Osteoblast (primary cell): ENCODE results near the gene AKT1S1. TPM values are rescaled to one million over a fixed set of nuclear protein-coding genes. Genes with fewer than 3 reads are reported as not detected.

ENCODE experiments used
- DNase-seq: peaks from one replicate; pipeline ENCODE4 v3.0.0; 2011; ENCODE audit warnings: low spot score, mixed read lengths; ENCODE audit not compliant: insufficient read length; ENCODE audit errors: missing footprints
- H2AFZ ChIP-seq: 2 replicates; pipeline ENCODE4 v1.6.0; 2011; ENCODE audit warnings: mild to moderate bottlenecking, low read length
- H3K27ac ChIP-seq: 2 replicates; pipeline ENCODE4 v1.5.1; 2011; ENCODE audit warnings: mild to moderate bottlenecking, low read depth, low read length, moderate library complexity
- H3K27me3 ChIP-seq: 2 replicates; pipeline ENCODE4 v1.6.0; 2012; ENCODE audit warnings: mild to moderate bottlenecking, control low read depth, inconsistent platforms, low read length, moderate library complexity; ENCODE audit not compliant: insufficient read depth
- H3K36me3 ChIP-seq: 2 replicates; pipeline ENCODE4 v1.5.1; 2011; ENCODE audit warnings: mild to moderate bottlenecking, low read length, control low read depth, moderate library complexity; ENCODE audit not compliant: insufficient read depth
- H3K4me1 ChIP-seq: 2 replicates; pipeline ENCODE4 v1.5.1; 2011; ENCODE audit warnings: mild to moderate bottlenecking, low read length, control low read depth, moderate library complexity; ENCODE audit not compliant: insufficient read depth
- H3K4me2 ChIP-seq: 2 replicates; pipeline ENCODE4 v1.6.0; 2011; ENCODE audit warnings: mild to moderate bottlenecking, low read length; ENCODE audit not compliant: insufficient read depth
- H3K4me3 ChIP-seq: fragments of 200-600 bp; sonication (generic); 3 replicates; pipeline ENCODE4 v1.5.1; 2012; ENCODE audit warnings: mild to moderate bottlenecking, low read length, inconsistent platforms; ENCODE audit not compliant: insufficient read depth
- H3K79me2 ChIP-seq: 2 replicates; pipeline ENCODE4 v1.6.0; 2012; ENCODE audit warnings: mild to moderate bottlenecking, low read length, control low read depth, inconsistent platforms; ENCODE audit not compliant: insufficient read depth
- H3K9me3 ChIP-seq: 2 replicates; pipeline ENCODE4 v1.5.1; 2011; ENCODE audit warnings: low read depth, low read length, control low read depth
- H4K20me1 ChIP-seq: 2 replicates; pipeline ENCODE4 v1.6.0; 2012; ENCODE audit warnings: mild to moderate bottlenecking, low read length, control low read depth; ENCODE audit not compliant: insufficient read depth
- CTCF ChIP-seq: IDR thresholded peaks from 2 replicates; pipeline ENCODE4 v1.5.1; 2011; ENCODE audit warnings: mild to moderate bottlenecking, low read depth, low read length, moderate library complexity; ENCODE audit errors: extremely low read depth
- total RNA-seq: library from RNA; depleted of rRNA; stranded (reverse); fragments of >200 nt; gene quantifications from 2 replicates; pipeline ENCODE4 v1.2.3, GENCODE V29; 2012

AKT1S1 gene
- total RNA-seq, 1 donor = 13.4 TPM

DNA sequence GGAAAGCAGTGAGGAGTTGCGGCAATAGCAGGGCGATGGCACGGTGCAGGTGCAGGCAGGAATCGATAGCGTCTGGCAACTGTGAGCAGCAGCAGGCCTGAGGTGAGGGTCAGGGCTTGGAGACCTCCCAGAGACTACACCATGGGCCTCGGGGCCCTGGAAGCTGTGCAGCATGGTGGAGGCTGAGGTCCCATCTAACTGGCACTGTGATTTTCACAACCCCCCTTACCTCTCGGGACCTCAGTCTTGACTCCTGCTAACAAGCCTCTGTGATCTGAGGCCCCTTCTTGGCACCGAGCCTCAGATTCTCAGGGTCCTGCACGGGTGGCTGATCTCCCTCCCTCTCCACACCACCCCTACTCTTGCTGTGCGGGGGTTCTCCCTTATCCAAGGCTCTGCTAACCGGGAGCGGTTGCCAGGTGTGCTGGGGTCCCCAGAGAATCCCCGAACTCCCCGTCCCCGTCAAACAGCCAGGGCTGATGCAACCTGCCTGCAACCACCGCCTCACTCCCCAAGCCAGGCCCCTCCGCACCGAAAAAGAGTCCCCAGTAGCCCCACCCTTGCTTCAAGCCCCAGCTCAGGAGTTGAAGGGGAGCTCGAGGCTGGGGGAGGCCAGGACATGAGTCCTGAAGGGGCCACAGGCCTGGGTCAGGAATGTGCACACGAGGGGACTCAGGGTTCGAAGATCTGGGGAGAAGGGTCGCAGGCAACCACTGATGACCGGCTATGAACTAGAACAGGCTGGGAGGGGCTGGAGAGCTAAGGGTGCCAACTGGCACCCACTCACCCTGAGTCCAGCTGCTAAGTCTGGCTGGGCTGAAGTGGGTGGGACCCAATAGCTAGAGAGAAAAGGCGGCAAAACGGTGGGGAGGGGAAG lies 47.1 kb upstream of the AKT1S1 start:
- Histone ChIP-seq H3K4me2 (no peak overlapping the region), H3K36me3 (peaks cover 36% of the 10 kb centered on the region), H3K4me1 (peaks cover 10% of the 10 kb centered on the region), H3K27me3 (no peaks in the 10 kb centered on the region), H3K27ac (no peak overlapping the region), H2AFZ (no peak overlapping the region), H3K4me3 (no peak overlapping the region), H4K20me1 (peaks cover 56% of the 10 kb centered on the region), H3K79me2 (peaks cover 96% of the 10 kb centered on the region), H3K9me3 (no peaks in the 10 kb centered on the region)
- peak; percentile 42 for DNase-seq
- no peak for TF ChIP-seq CTCF

DNA sequence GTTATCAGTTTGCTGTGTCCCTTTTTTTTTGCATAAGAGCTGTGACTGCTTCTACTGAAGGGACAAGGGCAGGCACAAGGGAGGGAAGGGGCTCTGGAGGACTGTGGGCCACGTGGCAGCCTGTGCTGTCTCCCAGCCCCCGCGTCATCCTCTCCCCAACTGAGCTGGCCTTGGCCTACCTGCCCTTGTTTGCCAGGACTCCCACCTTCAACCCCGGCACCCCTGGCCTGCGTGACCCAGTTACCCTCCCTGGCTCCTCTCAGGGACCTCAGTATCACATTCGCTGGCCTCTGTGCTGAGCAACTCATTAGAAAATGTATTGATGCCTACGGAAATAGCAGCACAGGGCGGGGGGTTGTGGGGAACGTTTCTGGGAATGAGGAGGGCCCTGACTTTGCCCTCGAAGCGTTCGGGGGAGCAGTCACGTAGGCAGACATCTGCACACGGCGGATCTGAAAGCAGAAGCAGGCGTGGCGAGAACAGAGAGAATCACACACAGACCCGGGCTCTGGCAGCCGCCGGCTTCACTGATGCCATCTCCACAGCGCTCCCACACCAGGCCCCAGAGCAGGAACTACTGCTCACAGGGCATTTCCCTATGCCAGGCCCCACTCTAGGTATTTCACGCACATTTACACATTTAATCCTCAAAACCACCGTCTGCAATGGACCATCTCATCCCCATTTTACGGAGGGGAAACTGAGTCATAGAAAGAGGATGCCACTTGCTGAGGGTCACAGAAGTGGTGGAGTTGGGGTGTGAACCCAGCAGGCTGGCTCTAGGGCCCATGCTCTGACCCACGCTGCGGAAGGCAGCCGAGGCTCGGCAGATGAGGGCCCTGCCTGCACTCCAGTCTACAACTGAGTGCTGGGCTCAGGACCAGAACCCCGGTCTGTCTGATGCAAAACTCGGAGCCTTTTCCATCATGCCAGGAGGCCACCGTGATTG lies 46.2 kb upstream of the AKT1S1 start:
- no peak for TF ChIP-seq CTCF
- H3K4me2 ChIP-seq = no peak overlapping the region
- peaks cover 58% of the 10 kb centered on the region for H4K20me1 ChIP-seq
- H3K27me3 ChIP-seq = no peaks in the 10 kb centered on the region
- peak overlapping the region; percentile 61 for H3K27ac ChIP-seq
- peaks cover 38% of the 10 kb centered on the region for H3K36me3 ChIP-seq
- H2AFZ ChIP-seq = no peak overlapping the region
- peaks cover 10% of the 10 kb centered on the region for H3K4me1 ChIP-seq
- no peaks in the 10 kb centered on the region for H3K9me3 ChIP-seq
- peak; percentile 34 for DNase-seq
- H3K79me2 ChIP-seq = peaks cover 94% of the 10 kb centered on the region
- H3K4me3 ChIP-seq = no peak overlapping the region

DNA sequence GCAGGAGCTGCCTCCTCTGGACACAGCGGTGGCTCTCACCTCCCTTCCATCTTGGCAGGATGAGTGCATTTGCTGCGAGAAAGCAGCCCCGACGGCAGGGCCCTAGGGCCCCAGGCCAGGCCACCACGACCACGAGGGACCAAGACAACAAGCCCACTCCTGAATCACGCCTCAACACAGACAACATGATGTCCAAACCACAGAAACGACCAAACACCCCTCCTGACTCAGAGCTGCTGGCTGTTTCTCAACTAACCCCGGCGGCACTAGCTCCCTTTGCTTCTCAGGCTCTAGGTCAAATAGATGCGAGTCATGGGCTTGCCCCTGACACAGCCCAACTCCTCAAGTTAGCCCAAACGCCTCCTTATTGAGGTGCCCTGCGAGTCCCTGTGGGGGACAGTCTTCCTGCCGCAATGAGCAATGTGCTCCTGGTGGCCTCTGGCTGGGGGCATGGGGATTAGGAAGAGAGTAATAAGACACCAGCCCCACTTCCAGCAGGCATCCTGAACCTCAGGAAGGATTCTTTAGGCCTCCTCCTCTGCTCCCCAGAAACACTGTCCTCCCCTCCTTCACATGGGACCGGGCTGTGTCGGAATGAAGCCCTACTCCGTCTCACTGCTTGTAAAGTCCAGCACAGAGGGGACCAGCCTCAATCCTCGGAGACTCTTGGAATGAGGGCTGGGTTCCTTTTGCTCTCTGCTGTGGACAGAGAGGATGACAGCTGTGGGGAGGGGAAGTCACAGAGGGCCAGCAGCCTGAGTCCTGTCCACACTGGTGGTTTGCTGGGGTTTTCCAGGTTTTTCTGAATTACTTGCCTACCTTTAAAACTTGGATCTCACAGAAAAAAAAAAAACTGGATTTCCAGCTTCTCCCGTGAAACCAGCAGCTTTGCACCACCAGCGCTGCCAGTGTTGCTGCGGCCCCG lies 45.0 kb upstream of the AKT1S1 start:
- TF ChIP-seq CTCF = no peak
- Histone ChIP-seq H3K79me2 (peaks cover 95% of the 10 kb centered on the region), H3K4me1 (peaks cover 10% of the 10 kb centered on the region), H3K9me3 (no peaks in the 10 kb centered on the region), H3K4me3 (no peak overlapping the region), H3K27ac (peak overlapping the region; percentile 61), H3K27me3 (no peaks in the 10 kb centered on the region), H2AFZ (peak overlapping the region; percentile 29), H4K20me1 (peaks cover 63% of the 10 kb centered on the region), H3K4me2 (peak overlapping the region; percentile 32), H3K36me3 (peaks cover 44% of the 10 kb centered on the region)
- peak; percentile 94 for DNase-seq
